ENCODE data around the gene CFAP47.
"Not testable (repeated sequence)": the region's sequence is repeated elsewhere in the genome, so short reads cannot be mapped to it uniquely, and the experiment has no call there.

Gene CFAP47

GRCh38 chrX:36218801-36219200 is 299.3 kb downstream of the CFAP47 start:
- Histone ChIP-seq H3K27ac (replicated peaks) (no peak overlapping the region), H3K27me3 (ENCODE audit: insufficient read depth, poor library complexity, severe bottlenecking) (no peaks in the 10 kb centered on the region), H3K4me3 (replicated peaks; ENCODE audit: insufficient read depth, low read length) (no peak overlapping the region)
- no peak for DNase-seq (ENCODE audit: low read depth in 1 of 2, low spot score in 1 of 2)
- TF ChIP-seq REST (IDR thresholded peaks at IDR 0.05; ENCODE audit: insufficient replicate concordance, low read depth) (no peak), SPI1 (IDR thresholded peaks at IDR 0.05; ENCODE audit: borderline replicate concordance, low read depth) (no peak), GABPA (IDR thresholded peaks at IDR 0.05; ENCODE audit: low read depth) (no peak), POLR2AphosphoS5 (IDR thresholded peaks at IDR 0.05; ENCODE audit: low read depth) (no peak), CTCF (IDR thresholded peaks at IDR 0.05; ENCODE audit: insufficient read depth, low read length) (no peak)

GRCh38 chrX:36234840-36235528 is 315.4 kb downstream of the CFAP47 start:
- not testable (repeated sequence) for H3K4me3 ChIP-seq (replicated peaks; ENCODE audit: insufficient read depth, low read length); DNase-seq (ENCODE audit: low read depth in 1 of 2, low spot score in 1 of 2); H3K27ac ChIP-seq (replicated peaks); H3K27me3 ChIP-seq (ENCODE audit: insufficient read depth, poor library complexity, severe bottlenecking)

GRCh38 chrX:36241397-36241796 is 321.9 kb downstream of the CFAP47 start:
- Histone ChIP-seq H3K4me3 (replicated peaks; ENCODE audit: insufficient read depth, low read length) (no peak overlapping the region), H3K27me3 (ENCODE audit: insufficient read depth, poor library complexity, severe bottlenecking) (no peaks in the 10 kb centered on the region), H3K27ac (replicated peaks) (no peak overlapping the region)
- no peak for DNase-seq (ENCODE audit: low read depth in 1 of 2, low spot score in 1 of 2)
- TF ChIP-seq POLR2AphosphoS5 (IDR thresholded peaks at IDR 0.05; ENCODE audit: low read depth), result no peak
- no peak for TF ChIP-seq GABPA (IDR thresholded peaks at IDR 0.05; ENCODE audit: low read depth)
- TF ChIP-seq CTCF (IDR thresholded peaks at IDR 0.05; ENCODE audit: insufficient read depth, low read length), result no peak

GRCh38 chrX:36266155-36266554 is 346.6 kb downstream of the CFAP47 start:
- Histone ChIP-seq H3K27me3 (ENCODE audit: insufficient read depth, poor library complexity, severe bottlenecking) (no peaks in the 10 kb centered on the region), H3K27ac (replicated peaks) (no peak overlapping the region), H3K4me3 (replicated peaks; ENCODE audit: insufficient read depth, low read length) (no peak overlapping the region)
- TF ChIP-seq POLR2AphosphoS5 (IDR thresholded peaks at IDR 0.05; ENCODE audit: low read depth) (no peak), CTCF (IDR thresholded peaks at IDR 0.05; ENCODE audit: insufficient read depth, low read length) (no peak), GABPA (IDR thresholded peaks at IDR 0.05; ENCODE audit: low read depth) (no peak)
- no peak for DNase-seq (ENCODE audit: low read depth in 1 of 2, low spot score in 1 of 2)

GRCh38 chrX:36310136-36310535 is 390.6 kb downstream of the CFAP47 start:
- Histone ChIP-seq H3K27me3 (ENCODE audit: insufficient read depth, poor library complexity, severe bottlenecking) (no peaks in the 10 kb centered on the region), H3K4me3 (replicated peaks; ENCODE audit: insufficient read depth, low read length) (no peak overlapping the region), H3K27ac (replicated peaks) (no peak overlapping the region)
- DNase-seq (ENCODE audit: low read depth in 1 of 2, low spot score in 1 of 2), result no peak
- TF ChIP-seq REST (IDR thresholded peaks at IDR 0.05; ENCODE audit: insufficient replicate concordance, low read depth) (no peak), POLR2AphosphoS5 (IDR thresholded peaks at IDR 0.05; ENCODE audit: low read depth) (no peak)

Data from HL-60 (cell line).